NCI-H82 treated with DMSO at 0.1 percent for 48 hours (cell line): ENCODE data around the gene ATG13.

Experiments used
- DNase-seq: peaks from one replicate; lab custom pipeline; 2025; ENCODE audit not compliant: unreplicated experiment; lab: John Stamatoyannopoulos, UW

ATG13 gene

DNA sequence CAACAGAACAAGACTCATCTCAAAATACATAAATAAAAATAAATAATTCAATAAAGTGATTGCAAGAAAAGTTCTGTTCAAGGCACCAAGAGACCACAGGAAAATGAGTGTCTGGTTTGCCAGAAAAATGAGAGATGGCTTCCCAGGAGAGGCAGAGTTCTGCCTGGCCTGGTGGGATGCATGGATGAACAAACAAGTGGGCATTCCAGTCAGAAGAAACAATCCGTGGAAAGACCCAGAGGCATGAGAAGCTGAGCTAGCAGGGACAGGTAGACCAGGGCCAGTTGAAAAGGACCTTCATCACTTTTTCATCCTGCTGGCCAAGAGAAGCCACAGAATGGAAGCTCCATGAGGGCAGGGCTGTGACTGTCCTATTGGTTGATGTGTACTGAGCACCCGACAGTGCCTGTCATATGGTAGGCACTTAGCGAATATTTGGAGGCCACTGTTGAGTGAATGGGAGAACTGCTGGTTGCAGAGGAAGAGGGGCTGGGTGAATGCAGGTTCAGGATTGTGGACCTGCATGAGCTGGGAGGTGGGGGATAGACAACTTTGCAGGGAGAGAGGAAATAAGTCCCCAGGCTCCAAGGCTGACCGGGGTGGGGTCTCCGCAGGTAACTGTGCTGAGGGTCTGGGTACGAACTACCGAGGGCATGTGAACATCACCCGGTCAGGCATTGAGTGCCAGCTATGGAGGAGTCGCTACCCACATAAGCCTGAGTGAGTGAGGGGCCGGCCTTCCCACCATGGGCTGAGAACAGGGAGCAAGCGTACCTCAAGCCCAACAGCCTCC, 105.4 kb downstream of the ATG13 start:
- DNase-seq, result no peak

DNA sequence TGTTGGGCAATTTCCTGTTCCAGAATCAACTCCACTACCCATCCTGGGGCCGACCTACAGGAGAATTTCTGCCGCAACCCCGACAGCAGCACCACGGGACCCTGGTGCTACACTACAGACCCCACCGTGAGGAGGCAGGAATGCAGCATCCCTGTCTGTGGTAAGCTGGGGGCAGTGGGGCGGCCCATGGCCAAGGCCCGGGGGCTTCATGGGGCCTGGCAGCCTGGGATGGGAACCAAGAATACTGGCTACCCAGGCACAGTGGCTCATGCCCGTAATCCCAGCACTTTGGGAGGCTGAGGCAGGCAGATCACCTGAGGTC, 106.0 kb downstream of the ATG13 start:
- DNase-seq, result no peak

DNA sequence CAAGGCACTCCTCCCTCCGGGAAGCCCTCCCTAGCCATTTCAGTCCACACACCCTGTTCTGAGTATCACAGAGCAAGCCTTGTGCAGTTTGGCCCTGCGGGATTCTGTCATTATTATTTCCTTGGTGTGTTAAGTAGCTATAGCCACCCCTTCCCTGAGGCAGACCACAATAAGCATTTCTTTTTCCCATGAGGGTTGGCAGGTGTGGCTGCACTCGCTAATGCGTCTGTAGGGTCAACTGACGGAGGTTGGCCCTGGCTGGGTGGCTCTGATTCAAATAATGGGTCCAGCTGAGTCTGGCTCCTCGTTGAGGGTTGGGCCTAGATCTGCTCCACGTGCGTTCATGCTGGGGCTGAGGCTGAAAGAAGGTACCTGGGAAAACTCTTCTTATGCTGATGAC, 106.7 kb downstream of the ATG13 start:
- DNase-seq, result no peak
